ENCODE results near the gene PLCH2.

GRCh38 chr1:2499260-2499659 is 23.2 kb downstream of the PLCH2 start:
- no peak for TF ChIP-seq CTCF (IDR thresholded peaks at IDR 0.05; ENCODE audit: low read depth, low read length, poor library complexity, severe bottlenecking)
- TF ChIP-seq EZH2phosphoT487 (IDR thresholded peaks at IDR 0.05; ENCODE audit: borderline replicate concordance, low read length), result no peak

Measured in DOHH2 (cell line).